ENCODE measurements around the gene SHC1. TPM values are rescaled to one million over a fixed set of nuclear protein-coding genes. Genes with fewer than 3 reads are reported as not detected.

SHC1 gene
- total and polyA plus RNA-seq, 2 experiments from 2014 or later = 117 to 211 TPM

GRCh38 chr1:155004352-155005075, 34.0 kb upstream of the SHC1 start:
- Mint-ChIP-seq H3K27me3 (ENCODE audit: insufficient read depth, low read depth, poor library complexity) (peaks cover 20% of the 10 kb centered on the region), H3K4me1 (peaks cover 40% of the 10 kb centered on the region), H3K27ac (peak overlapping the region; percentile 95), H3K9me3 (no peaks in the 10 kb centered on the region), H3K4me3 (peak overlapping the region; percentile 92), H3K36me3 (ENCODE audit: low read depth) (peaks cover 4% of the 10 kb centered on the region; the same call in 1 of the 3 replicates)
- peaks cover 16% of the 10 kb centered on the region for H3F3A ChIP-seq (replicated peaks; ENCODE audit: low read depth)
- H3K27ac ChIP-seq (ENCODE audit: low read depth) = 0 out of 2 replicates have a peak overlapping the region, but pooled peaks have one; percentile 66
- peak overlapping the region; percentile 96 for H3K4me3 ChIP-seq
- peaks cover 40% of the 10 kb centered on the region for H3K79me2 ChIP-seq (replicated peaks; ENCODE audit: insufficient read depth)
- H2AFZ ChIP-seq = no peak overlapping the region
- no peaks in the 10 kb centered on the region for H3K27me3 ChIP-seq (ENCODE audit: insufficient read depth)
- peaks cover 27% of the 10 kb centered on the region for H3K4me1 ChIP-seq (ENCODE audit: insufficient read depth)
- ATAC-seq = no peak
- no peak for TF ChIP-seq NANOG (IDR thresholded peaks at IDR 0.05; ENCODE audit: borderline replicate concordance)
- TF ChIP-seq ZNF462 (CRISPR knock-in tag; IDR thresholded peaks at IDR 0.05) = no peak
- TF ChIP-seq POLR2AphosphoS5 (IDR thresholded peaks at IDR 0.05; ENCODE audit: low read depth) = no peak
- TF ChIP-seq JUNB (IDR thresholded peaks at IDR 0.05; ENCODE audit: unreplicated experiment) = no peak
- TF ChIP-seq STAT1 (IDR thresholded peaks at IDR 0.05; ENCODE audit: unreplicated experiment) = no peak
- no peak for TF ChIP-seq CTCF (conservative IDR thresholded peaks at IDR 0.05; ENCODE audit: low read depth in 2 of 2)
- no peak for TF ChIP-seq CREB1 (CRISPR knock-in tag; IDR thresholded peaks at IDR 0.05; ENCODE audit: low read depth)
- TF ChIP-seq ETS1 (IDR thresholded peaks at IDR 0.05) = no peak
- TF ChIP-seq REST (IDR thresholded peaks at IDR 0.05; ENCODE audit: unreplicated experiment) = no peak
- TF ChIP-seq ZNF331 (CRISPR knock-in tag; IDR thresholded peaks at IDR 0.05; ENCODE audit: low read depth) = no peak
- H3K36me3 ChIP-seq (ENCODE audit: insufficient read depth) = no peaks in the 10 kb centered on the region
- H4K20me1 ChIP-seq (replicated peaks; ENCODE audit: insufficient read depth) = peaks cover under 1% of the 10 kb centered on the region; the same call in 1 of the 2 replicates
- H3K9me2 ChIP-seq (ENCODE audit: insufficient read depth) = no peaks in the 10 kb centered on the region
- peak overlapping the region; percentile 96 for H3K4me2 ChIP-seq
- DNase-seq (ENCODE audit: low spot score) = no peak
